Measurements from ENCODE around the gene RAB3C. TPM values are rescaled to one million over a fixed set of nuclear protein-coding genes. Genes with fewer than 3 reads are reported as not detected.

Gene RAB3C
- total RNA-seq, 6 experiments from 2014 or later, result 0.18 to 2.6 (median 0.99) TPM

DNA sequence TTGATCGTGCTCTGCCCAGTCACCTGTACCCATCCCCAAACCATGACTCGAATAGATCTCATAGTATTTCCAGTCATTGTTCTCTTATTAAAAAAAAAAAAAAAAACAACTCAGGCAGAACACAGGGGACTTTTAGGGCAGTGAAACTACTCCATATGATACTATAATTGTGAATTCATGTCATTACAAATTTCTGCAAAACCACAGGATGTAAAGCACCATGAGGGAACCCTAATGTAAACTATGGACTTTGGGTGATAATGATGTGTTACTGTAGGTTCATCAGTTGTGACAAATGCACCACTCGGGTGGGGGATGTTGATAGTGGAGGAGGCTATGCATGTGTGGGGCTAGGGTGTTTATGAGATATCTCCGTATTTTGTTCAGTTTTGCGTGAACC, 133.8 kb downstream of the RAB3C start:
- Histone ChIP-seq H3K36me3 (no peaks in the 10 kb centered on the region), H3K27ac (no peak overlapping the region), H3K27me3 (no peaks in the 10 kb centered on the region), H3K9me3 (peaks cover 0 to 6% (median 0%) of the 10 kb centered on the region in 4 donors), H3K4me3 (no peak overlapping the region), H3K4me1 (peaks cover 0 to 8% (median 0%) of the 10 kb centered on the region in 4 donors)
- DNase-seq, result no peak
- 73% methylated on average over 5 of the region's 5 CpGs for WGBS (ENCODE audit: insufficient coverage, low coverage, low lambda C conversion rate, missing lambda C conversion rate)
- TF ChIP-seq POLR2A (IDR thresholded peaks at IDR 0.05), result no peak
- TF ChIP-seq, protein P1, sequence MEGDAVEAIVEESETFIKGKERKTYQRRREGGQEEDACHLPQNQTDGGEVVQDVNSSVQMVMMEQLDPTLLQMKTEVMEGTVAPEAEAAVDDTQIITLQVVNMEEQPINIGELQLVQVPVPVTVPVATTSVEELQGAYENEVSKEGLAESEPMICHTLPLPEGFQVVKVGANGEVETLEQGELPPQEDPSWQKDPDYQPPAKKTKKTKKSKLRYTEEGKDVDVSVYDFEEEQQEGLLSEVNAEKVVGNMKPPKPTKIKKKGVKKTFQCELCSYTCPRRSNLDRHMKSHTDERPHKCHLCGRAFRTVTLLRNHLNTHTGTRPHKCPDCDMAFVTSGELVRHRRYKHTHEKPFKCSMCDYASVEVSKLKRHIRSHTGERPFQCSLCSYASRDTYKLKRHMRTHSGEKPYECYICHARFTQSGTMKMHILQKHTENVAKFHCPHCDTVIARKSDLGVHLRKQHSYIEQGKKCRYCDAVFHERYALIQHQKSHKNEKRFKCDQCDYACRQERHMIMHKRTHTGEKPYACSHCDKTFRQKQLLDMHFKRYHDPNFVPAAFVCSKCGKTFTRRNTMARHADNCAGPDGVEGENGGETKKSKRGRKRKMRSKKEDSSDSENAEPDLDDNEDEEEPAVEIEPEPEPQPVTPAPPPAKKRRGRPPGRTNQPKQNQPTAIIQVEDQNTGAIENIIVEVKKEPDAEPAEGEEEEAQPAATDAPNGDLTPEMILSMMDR (IDR thresholded peaks at IDR 0.05), result no peak
- intact Hi-C loops (cut with DNase I), result no loop called here
- ATAC-seq, result no peak

DNA sequence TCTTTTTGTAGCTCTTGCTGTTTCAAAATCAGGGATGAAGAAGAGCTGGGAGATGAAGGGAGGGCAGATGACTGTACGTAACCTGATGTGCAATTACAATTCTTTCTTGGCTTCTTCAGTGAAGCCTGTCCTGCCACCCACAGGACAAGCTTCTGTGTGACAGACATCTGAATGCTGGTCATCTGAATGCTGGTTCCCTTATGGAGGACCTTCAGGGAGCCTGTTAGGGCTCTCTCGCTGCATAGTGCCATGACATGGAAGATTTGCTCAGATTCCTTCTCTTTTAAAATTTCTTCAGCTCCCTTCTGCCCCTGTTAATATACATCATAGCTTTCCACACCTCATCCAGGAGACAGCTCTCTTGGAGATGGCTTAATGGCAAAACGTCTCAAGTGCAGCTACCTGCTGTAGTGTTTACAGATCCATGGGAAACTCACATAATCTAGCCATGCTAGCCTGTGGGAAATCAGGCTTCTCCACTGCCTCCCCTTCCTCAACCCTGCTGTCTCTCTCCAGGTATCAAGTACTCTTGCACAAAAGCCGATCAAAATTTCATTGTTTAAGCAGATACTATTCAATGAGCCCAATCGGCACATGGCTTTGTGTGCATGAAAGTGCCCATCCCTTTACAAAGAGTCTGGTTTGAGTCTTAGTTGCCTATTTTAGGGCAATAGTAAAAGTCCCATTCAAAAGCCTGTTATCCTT, 134.6 kb downstream of the RAB3C start:
- H3K27me3 ChIP-seq, result no peaks in the 10 kb centered on the region
- no peak for TF ChIP-seq POLR2A (IDR thresholded peaks at IDR 0.05)
- TF ChIP-seq, protein P1 (IDR thresholded peaks at IDR 0.05), result peak; percentile 15 to 59 (median 38)
- no peak overlapping the region for H3K27ac ChIP-seq
- intact Hi-C loops (cut with DNase I), result no loop called here
- 70% methylated on average over 5 of the region's 5 CpGs for WGBS (ENCODE audit: insufficient coverage, low coverage, low lambda C conversion rate, missing lambda C conversion rate)
- H3K36me3 ChIP-seq, result no peaks in the 10 kb centered on the region
- no peak overlapping the region for H3K4me3 ChIP-seq
- no peak for DNase-seq
- peaks cover 0 to 8% (median 0%) of the 10 kb centered on the region in 4 donors for H3K4me1 ChIP-seq
- H3K9me3 ChIP-seq, result peaks cover 0 to 6% (median 0%) of the 10 kb centered on the region in 4 donors
- ATAC-seq, result peak; percentile 84 to 94 (median 90)

DNA sequence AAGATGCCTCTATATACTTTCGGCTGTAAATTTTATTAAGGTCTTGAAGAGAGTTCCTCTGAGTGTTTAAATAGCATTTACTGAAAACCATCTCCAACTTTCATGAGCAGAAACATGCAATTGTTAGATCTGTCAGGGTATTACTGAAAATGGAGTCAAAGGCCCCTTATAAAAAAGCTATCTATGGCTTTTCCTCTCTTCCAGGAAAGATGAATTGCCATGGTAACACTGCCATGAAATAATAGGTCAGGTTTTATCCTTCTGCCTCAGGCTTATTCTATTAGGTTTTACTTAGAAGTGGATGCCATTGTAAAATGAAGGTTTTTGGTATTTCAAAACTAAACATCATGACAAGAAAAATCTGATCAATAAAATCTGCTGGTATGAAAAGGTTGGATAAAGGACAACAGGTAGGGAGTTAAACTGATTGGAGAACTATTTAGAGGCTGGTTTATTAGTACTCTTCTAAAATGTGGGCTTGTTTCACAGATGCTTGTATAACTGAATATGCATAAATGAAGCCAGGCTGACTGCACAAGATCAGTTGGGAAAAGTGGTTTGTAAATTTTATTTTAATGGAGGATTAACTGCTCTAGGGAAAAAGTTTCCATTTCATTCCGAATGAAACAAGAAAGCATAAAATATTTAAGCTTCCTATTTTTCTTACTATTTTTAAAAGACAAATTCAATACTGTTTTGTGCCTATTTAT, 135.5 kb downstream of the RAB3C start:
- H3K27me3 ChIP-seq, result no peaks in the 10 kb centered on the region
- H3K27ac ChIP-seq, result no peak overlapping the region
- H3K4me1 ChIP-seq, result peaks cover 0 to 8% (median 0%) of the 10 kb centered on the region in 4 donors
- intact Hi-C loops (cut with DNase I), result no loop called here
- no peaks in the 10 kb centered on the region for H3K36me3 ChIP-seq
- WGBS (ENCODE audit: insufficient coverage, low coverage, low lambda C conversion rate, missing lambda C conversion rate), result 83% methylated on average over 2 of the region's 2 CpGs
- ATAC-seq (no peak), DNase-seq (no peak)
- TF ChIP-seq, protein P1 (IDR thresholded peaks at IDR 0.05), result no peak
- no peak for TF ChIP-seq POLR2A (IDR thresholded peaks at IDR 0.05)
- H3K9me3 ChIP-seq, result peaks cover 0 to 6% (median 0%) of the 10 kb centered on the region in 4 donors
- H3K4me3 ChIP-seq, result no peak overlapping the region

- no peak for TF ChIP-seq POLR2A (IDR thresholded peaks at IDR 0.05)
- TF ChIP-seq, protein P1 (IDR thresholded peaks at IDR 0.05), result no peak
- 82% methylated on average over 1 of the region's 1 CpG for WGBS (ENCODE audit: insufficient coverage, low coverage, low lambda C conversion rate, missing lambda C conversion rate)
These were observed 139.3 kb downstream of the RAB3C start for GRCh38 chr5:58722160-58722559.

More at GRCh38 chr5:58722160-58722559, 139.3 kb downstream of the RAB3C start:
- Histone ChIP-seq H3K4me3 (no peak overlapping the region), H3K9me3 (no peaks in the 10 kb centered on the region), H3K27ac (no peak overlapping the region), H3K27me3 (no peaks in the 10 kb centered on the region), H3K36me3 (no peaks in the 10 kb centered on the region), H3K4me1 (no peaks in the 10 kb centered on the region)
- intact Hi-C loops (cut with DNase I), result no loop called here
- ATAC-seq (no peak), DNase-seq (no peak)

Measured in right lobe of liver (tissue), 6 donors.